IMR-90 (cell line): ENCODE data around the gene GMEB2. TPM values are rescaled to one million over a fixed set of nuclear protein-coding genes. Genes with fewer than 3 reads are reported as not detected.
A peak's percentile ranks its signal among the peaks of the same experiment; 100 is the strongest.

Source experiments
- ATAC-seq: fragments of 200-7000 bp; cut with Tn5 transposase; 2 replicates; pipeline ENCODE4 v1.9.1; 2020; ENCODE audit warnings: low read depth, mild to moderate bottlenecking, moderate library complexity
- BruUV-seq: library from RNA; stranded (reverse); fragments of 400-500 nt; replicated peaks from 2 replicates; lab custom pipeline; 2021; lab: Mats Ljungman, UMichigan
- CTCF ChIA-PET: fragments of 300-600 bp; formaldehyde crosslinking; extraction: SDS; loops from one replicate; lab custom pipeline; 2021; ENCODE audit warnings: antibody characterized with exemption; lab: Yijun Ruan, JAX
- POLR2A ChIA-PET: fragments of 300-600 bp; sonication (Branson Sonifier 250); formaldehyde crosslinking; loops from one replicate; lab custom pipeline; 2022; ENCODE audit warnings: antibody characterized with exemption; ENCODE audit not compliant: unreplicated experiment; lab: Charles Lee
- DNase-seq: peaks from one replicate; pipeline ENCODE4 v3.0.0; 2013
- H2AFZ ChIP-seq: replicated peaks from 2 replicates; pipeline ENCODE3; 2013; ENCODE audit warnings: low read length, mild to moderate bottlenecking; ENCODE audit not compliant: poor library complexity
- H2AK5ac ChIP-seq: 2 replicates; pipeline ENCODE4 v1.6.1; 2013; ENCODE audit warnings: low read depth, low read length, inconsistent platforms
- H2AK9ac ChIP-seq: replicated peaks from 2 replicates; pipeline ENCODE3; 2013; ENCODE audit warnings: mild to moderate bottlenecking, low read depth, low read length, moderate library complexity; ENCODE audit not compliant: poor library complexity
- H2BK120ac ChIP-seq: 2 replicates; pipeline ENCODE4 v1.6.1; 2013; ENCODE audit warnings: low read depth, low read length, inconsistent platforms
- H2BK15ac ChIP-seq: 3 replicates; pipeline ENCODE4 v1.6.1; 2013; ENCODE audit warnings: low read depth, low read length, inconsistent platforms
- H2BK20ac ChIP-seq: 2 replicates; pipeline ENCODE4 v1.6.1; 2013; ENCODE audit warnings: low read depth, mild to moderate bottlenecking, inconsistent platforms, low read length, moderate library complexity
- H2BK5ac ChIP-seq: 2 replicates; pipeline ENCODE4 v1.6.1; 2013; ENCODE audit warnings: mild to moderate bottlenecking, low read depth, low read length, inconsistent platforms; ENCODE audit not compliant: poor library complexity, severe bottlenecking
- H3K14ac ChIP-seq: replicated peaks from 2 replicates; pipeline ENCODE4 v1.6.1; 2013; ENCODE audit warnings: low read depth, low read length, inconsistent platforms
- H3K18ac ChIP-seq: 2 replicates; pipeline ENCODE4 v1.6.1; 2013; ENCODE audit warnings: low read depth, low read length, control low read depth
- H3K23ac ChIP-seq: 2 replicates; pipeline ENCODE4 v1.6.1; 2013; ENCODE audit warnings: low read depth, low read length, inconsistent platforms
- H3K27ac ChIP-seq: 2 replicates; pipeline ENCODE4 v1.5.1; 2013; ENCODE audit warnings: mild to moderate bottlenecking, control low read depth, low read length; ENCODE audit not compliant: insufficient read depth
- H3K27me3 ChIP-seq: 2 replicates; pipeline ENCODE4 v1.6.1; 2013; ENCODE audit warnings: low read length; ENCODE audit not compliant: control insufficient read depth, insufficient read depth
- H3K36me3 ChIP-seq: 2 replicates; pipeline ENCODE4 v1.6.1; 2013; ENCODE audit warnings: low read length, mixed read lengths; ENCODE audit not compliant: control insufficient read depth, insufficient read depth
- H3K4ac ChIP-seq: 2 replicates; pipeline ENCODE4 v1.6.1; 2013; ENCODE audit warnings: low read depth, low read length, inconsistent platforms
- H3K4me1 ChIP-seq: 2 replicates; pipeline ENCODE4 v1.6.1; 2013; ENCODE audit warnings: low read length, mixed read lengths; ENCODE audit not compliant: control insufficient read depth, insufficient read depth
- H3K4me2 ChIP-seq: 2 replicates; pipeline ENCODE4 v1.6.1; 2013; ENCODE audit warnings: low read depth, mild to moderate bottlenecking, control low read depth, low read length, moderate library complexity
- H3K4me3 ChIP-seq: 2 replicates; pipeline ENCODE4 v1.5.1; 2013; ENCODE audit warnings: low read depth, mild to moderate bottlenecking, control low read depth, low read length, moderate library complexity; ENCODE audit not compliant: insufficient read depth
- H3K56ac ChIP-seq: 2 replicates; pipeline ENCODE4 v1.6.1; 2013; ENCODE audit warnings: low read length, inconsistent platforms; ENCODE audit not compliant: insufficient read depth; ENCODE audit errors: extremely low read depth
- H3K79me1 ChIP-seq, 2 experiments: 2 replicates each; pipeline ENCODE4 v1.6.1; 2013; ENCODE audit warnings: low read length in 2 of 2, inconsistent platforms in 1 of 2, low read depth in 1 of 2
- H3K9ac ChIP-seq: 2 replicates; pipeline ENCODE4 v1.6.1; 2013; ENCODE audit warnings: low read depth, low read length, control low read depth
- H3K9me1 ChIP-seq: 2 replicates; pipeline ENCODE4 v1.6.1; 2013; ENCODE audit warnings: low read length, inconsistent platforms; ENCODE audit not compliant: insufficient read depth
- H3K9me3 ChIP-seq: 2 replicates; pipeline ENCODE4 v1.6.1; 2013; ENCODE audit warnings: low read length; ENCODE audit not compliant: control insufficient read depth, insufficient read depth
- H4K20me1 ChIP-seq: 2 replicates; pipeline ENCODE4 v1.6.1; 2013; ENCODE audit warnings: low read length, inconsistent platforms; ENCODE audit not compliant: insufficient read depth
- H4K5ac ChIP-seq: 2 replicates; pipeline ENCODE4 v1.6.1; 2013; ENCODE audit warnings: mild to moderate bottlenecking, low read depth, low read length, control low read depth
- H4K8ac ChIP-seq, 2 experiments: 2 replicates each; pipeline ENCODE4 v1.6.1; 2013; ENCODE audit warnings: low read depth in 2 of 2, low read length in 2 of 2, control low read depth in 1 of 2, inconsistent platforms in 1 of 2
- H4K91ac ChIP-seq: 2 replicates; pipeline ENCODE4 v1.6.1; 2013; ENCODE audit warnings: low read depth, low read length, inconsistent platforms; ENCODE audit not compliant: insufficient read depth
- CEBPB ChIP-seq: IDR thresholded peaks from 2 replicates; pipeline ENCODE4 v1.6.1; 2012; ENCODE audit warnings: low read depth, low read length, improper control_type of control experiment
- CHD1 ChIP-seq: IDR thresholded peaks from 2 replicates; pipeline ENCODE4 v1.6.1; 2012; ENCODE audit warnings: low read depth, low read length, improper control_type of control experiment
- CTCF ChIP-seq: conservative IDR thresholded peaks from 2 replicates; pipeline ENCODE4 v1.5.1; 2012; ENCODE audit warnings: mild to moderate bottlenecking, low read depth, low read length, improper control_type of control experiment
- ELK1 ChIP-seq: fragments of 150-350 bp; IDR thresholded peaks from 2 replicates; pipeline ENCODE4 v1.6.1; 2016; ENCODE audit warnings: low read depth, mild to moderate bottlenecking, low read length, moderate library complexity, borderline replicate concordance
- FOS ChIP-seq: fragments of 150-350 bp; IDR thresholded peaks from 2 replicates; pipeline ENCODE4 v1.6.1; 2016; ENCODE audit warnings: low read depth, low read length
- MAFK ChIP-seq: IDR thresholded peaks from 2 replicates; pipeline ENCODE4 v1.6.1; 2012; ENCODE audit warnings: low read depth, low read length, improper control_type of control experiment
- MAZ ChIP-seq: IDR thresholded peaks from 2 replicates; pipeline ENCODE4 v1.6.1; 2012; ENCODE audit warnings: low read depth, mild to moderate bottlenecking, low read length, improper control_type of control experiment, moderate library complexity, borderline replicate concordance
- MXI1 ChIP-seq: IDR thresholded peaks from 2 replicates; pipeline ENCODE4 v1.6.1; 2012; ENCODE audit warnings: low read depth, mild to moderate bottlenecking, low read length, moderate library complexity, borderline replicate concordance
- POLR2A ChIP-seq: IDR thresholded peaks from 2 replicates; pipeline ENCODE4 v1.6.1; 2012; ENCODE audit warnings: mild to moderate bottlenecking, low read depth, low read length
- RCOR1 ChIP-seq: IDR thresholded peaks from 2 replicates; pipeline ENCODE4 v1.6.1; 2012; ENCODE audit warnings: mild to moderate bottlenecking, low read length, improper control_type of control experiment; ENCODE audit not compliant: insufficient replicate concordance
- RFX5 ChIP-seq: IDR thresholded peaks from 2 replicates; pipeline ENCODE4 v1.8.0; 2012; ENCODE audit warnings: low read depth, mild to moderate bottlenecking, low read length, moderate library complexity
- SMC3 ChIP-seq: fragments of 150-350 bp; IDR thresholded peaks from 2 replicates; pipeline ENCODE4 v1.6.1; 2016; ENCODE audit warnings: low read depth, mild to moderate bottlenecking, antibody characterized with exemption, low read length, moderate library complexity
- USF2 ChIP-seq: fragments of 150-350 bp; IDR thresholded peaks from 2 replicates; pipeline ENCODE4 v1.6.1; 2017; ENCODE audit warnings: mild to moderate bottlenecking, antibody characterized with exemption, low read length, low read depth
- WGBS, 2 experiments: methylation state at CpG; one replicate each; pipeline versions ENCODE4 v1.1.5 to v1.1.7; 2013; ENCODE audit warnings: missing lambda C conversion rate in 2 of 2; ENCODE audit not compliant: insufficient read length in 1 of 2; ENCODE audit errors: extremely low coverage in 2 of 2; 5-methylcytosine and 5-hydroxymethylcytosine counted together
- dilution Hi-C: fragments of 300-500 bp; cut with HindIII; formaldehyde crosslinking; loops from one replicate; pipeline ENCODE4 v1.14.3; 2018; ENCODE audit warnings: low sequenced_read_pairs; ENCODE audit not compliant: unreplicated experiment
- in situ Hi-C: fragments of 300-500 bp; cut with MboI; formaldehyde crosslinking; loops from 3 replicates; pipeline ENCODE4 v1.14.3; 2019; ENCODE audit warnings: low sequenced_read_pairs, inconsistent platforms, mixed read lengths
- intact Hi-C: fragments of 100-400 bp; cut with micrococcal nuclease; formaldehyde crosslinking; loops from 2 replicates; pipeline ENCODE4 v1.10.0; 2022
- polyA plus RNA-seq, 3 experiments: library from polyadenylated mRNA; depleted of rRNA; stranded (reverse); fragments of >200 nt; gene quantifications; 2 replicates each; pipeline ENCODE4 v1.2.3, GENCODE V29; 2012; ENCODE audit warnings: low replicate concordance in 1 of 3
- total RNA-seq: library from RNA; depleted of rRNA; stranded (reverse); fragments of >200 nt; gene quantifications from 2 replicates; pipeline ENCODE4 v1.2.3, GENCODE V29; 2012

Gene GMEB2
- total and polyA plus RNA-seq, 2 of the 4 experiments (the other 2 are of a cell fraction) = 5.0 to 10.0 TPM

GRCh38 chr20:63657937-63658748, 31.2 kb upstream of the GMEB2 start, which contains the start of gene RTEL1:
Gene RTEL1, plus strand, starts transcription at chr20:63658312. Its CDS starts 1,091 bp downstream, at chr20:63659403.
- Histone ChIP-seq H3K36me3 (peaks cover 21% of the 10 kb centered on the region; the same call in 1 of the 2 replicates), H3K27ac (peak within 1 kb of the TSS; percentile 96), H3K4me2 (peak within 1 kb of the TSS; percentile 81), H4K5ac (peak within 1 kb of the TSS; percentile 81), H2AK9ac (peak within 1 kb of the TSS; percentile 88), H4K8ac (peak within 1 kb of the TSS; percentile 64 to 97), H3K4me3 (peak within 1 kb of the TSS; percentile 85), H3K9me3 (no peaks in the 10 kb centered on the region), H3K4me1 (peaks cover 13% of the 10 kb centered on the region), H3K79me1 (peaks cover 15 to 37% of the 10 kb centered on the region in 2 experiments), H4K20me1 (peaks cover 3% of the 10 kb centered on the region; the same call in 1 of the 2 replicates), H3K9me1 (0 out of 2 replicates have a peak, but pooled peaks cover 12% of the 10 kb centered on the region), H3K14ac (peak within 1 kb of the TSS; percentile 88), H2AK5ac (peak within 1 kb of the TSS; percentile 90), H4K91ac (peak within 1 kb of the TSS; percentile 89), H2BK5ac (peak within 1 kb of the TSS; percentile 92), H2BK120ac (peak within 1 kb of the TSS; percentile 57; the same call in 1 of the 2 replicates), H3K56ac (peak within 1 kb of the TSS; percentile 88), H3K27me3 (no peaks in the 10 kb centered on the region), H3K23ac (peak within 1 kb of the TSS; percentile 91), H2BK15ac (no peak within 1 kb of the TSS; the same call in 2 of the 3 replicates), H3K9ac (peak within 1 kb of the TSS; percentile 93), H2AFZ (peak within 1 kb of the TSS; percentile 98), H3K18ac (peak within 1 kb of the TSS; percentile 67; the same call in 1 of the 2 replicates), H2BK20ac (no peak within 1 kb of the TSS), H3K4ac (peak within 1 kb of the TSS; percentile 88)
- in situ Hi-C loops (no loop called here), dilution Hi-C loops (no loop called here), intact Hi-C loops (loop anchor here (10.0 kb wide), 1 partner anchor 123 kb away; the partner anchor contains the start of gene PTK6)
- no TSS peak for BruUV-seq
- CTCF ChIA-PET = no interaction called here
- POLR2A ChIA-PET = interaction anchor here (0.6 to 0.7 kb wide), 2 partner anchors 86 to 298 kb away, joined by 3 read pairs; partner anchors contain the start of gene UCKL1
- ATAC-seq (peak; percentile 96), DNase-seq (peak; percentile 91)
- TF ChIP-seq MAFK (no peak), RCOR1 (no peak), FOS (no peak), CEBPB (no peak), USF2 (0 out of 2 replicates have a peak, but pooled peaks have one; percentile 1), POLR2A (no peak), SMC3 (peak; percentile 21; the same call in 1 of the 2 replicates), MXI1 (peak; percentile 81), MAZ (peak; percentile 93), RFX5 (no peak), ELK1 (0 out of 2 replicates have a peak, but pooled peaks have one; percentile 20), CTCF (no peak), CHD1 (no peak)
- WGBS, 2 experiments = 0% methylated on average over 42 of the region's 73 CpGs; no CpG with 5 or more reads in 1 of the 2 experiments
